Neural crest cell (in vitro differentiated cells): ENCODE results near the gene SYNGR4. TPM values are rescaled to one million over a fixed set of nuclear protein-coding genes. Genes with fewer than 3 reads are reported as not detected.

Experiments used
- DNase-seq: peaks from one replicate; pipeline ENCODE4 v3.0.0; 2021; ENCODE audit warnings: low read depth, mixed read lengths, low spot score
- H3K27ac Mint-ChIP-seq: one replicate; pipeline ENCODE4 v1.8.0; 2021; ENCODE audit warnings: mild to moderate bottlenecking, mixed read lengths; ENCODE audit not compliant: unreplicated experiment
- H3K27me3 Mint-ChIP-seq: 2 replicates; pipeline ENCODE4 v1.8.0; 2021; ENCODE audit warnings: low read depth, mild to moderate bottlenecking, mixed read lengths
- H3K36me3 Mint-ChIP-seq: 2 replicates; pipeline ENCODE4 v1.8.0; 2021; ENCODE audit warnings: low read depth, mild to moderate bottlenecking, mixed read lengths
- H3K4me1 Mint-ChIP-seq: 2 replicates; pipeline ENCODE4 v1.8.0; 2021; ENCODE audit warnings: mixed read lengths
- H3K4me3 Mint-ChIP-seq: one replicate; pipeline ENCODE4 v1.8.0; 2021; ENCODE audit warnings: mild to moderate bottlenecking, mixed read lengths
- H3K9me3 Mint-ChIP-seq: 2 replicates; pipeline ENCODE4 v1.8.0; 2021; ENCODE audit warnings: mixed read lengths
- CTCF ChIP-seq: fragments of 200-600 bp; sonication (generic); conservative IDR thresholded peaks from 2 replicates; pipeline ENCODE4 v1.5.0; 2021; ENCODE audit warnings: antibody characterized with exemption, mild to moderate bottlenecking
- total RNA-seq: library from RNA; stranded (reverse); gene quantifications from 2 replicates; pipeline ENCODE4 v1.2.1, GENCODE V29; 2021

The SYNGR4 gene
- total RNA-seq, 1 donor from 2014 or later: not detected

- Mint-ChIP-seq H3K9me3 (no peaks in the 10 kb centered on the region), H3K27ac (no peak overlapping the region), H3K4me3 (no peak overlapping the region), H3K36me3 (no peaks in the 10 kb centered on the region), H3K27me3 (no peaks in the 10 kb centered on the region), H3K4me1 (peaks cover 3% of the 10 kb centered on the region)
- no peak for DNase-seq
- no peak for TF ChIP-seq CTCF
These were observed 14.0 kb downstream of the SYNGR4 start for GRCh38 chr19:48378194-48378570.

GRCh38 chr19:48379058-48379457 is 14.9 kb downstream of the SYNGR4 start:
- no peaks in the 10 kb centered on the region for H3K9me3 Mint-ChIP-seq
- H3K36me3 Mint-ChIP-seq: peaks cover 1% of the 10 kb centered on the region
- no peak for TF ChIP-seq CTCF
- no peak overlapping the region for H3K4me3 Mint-ChIP-seq
- H3K27ac Mint-ChIP-seq: no peak overlapping the region
- no peak for DNase-seq
- no peaks in the 10 kb centered on the region for H3K27me3 Mint-ChIP-seq
- peaks cover 3% of the 10 kb centered on the region for H3K4me1 Mint-ChIP-seq

- no peaks in the 10 kb centered on the region for H3K9me3 Mint-ChIP-seq
- H3K36me3 Mint-ChIP-seq: peaks cover 8% of the 10 kb centered on the region
- no peak for TF ChIP-seq CTCF
- H3K27ac Mint-ChIP-seq: no peak overlapping the region
- no peak overlapping the region for H3K4me3 Mint-ChIP-seq
- no peaks in the 10 kb centered on the region for H3K27me3 Mint-ChIP-seq
- H3K4me1 Mint-ChIP-seq: no peaks in the 10 kb centered on the region
- no peak for DNase-seq
These were observed 17.2 kb downstream of the SYNGR4 start for GRCh38 chr19:48381178-48381950.

- DNase-seq: no peak
- H3K4me1 Mint-ChIP-seq: no peaks in the 10 kb centered on the region
- H3K27me3 Mint-ChIP-seq: no peaks in the 10 kb centered on the region
- H3K4me3 Mint-ChIP-seq: no peak overlapping the region
- H3K27ac Mint-ChIP-seq: no peak overlapping the region
- peaks cover 8% of the 10 kb centered on the region for H3K36me3 Mint-ChIP-seq
- no peak for TF ChIP-seq CTCF
- H3K9me3 Mint-ChIP-seq: no peaks in the 10 kb centered on the region
These were observed 18.1 kb downstream of the SYNGR4 start for GRCh38 chr19:48382286-48382685.

GRCh38 chr19:48385461-48386087 is 21.4 kb downstream of the SYNGR4 start:
- peaks cover 17% of the 10 kb centered on the region for H3K4me1 Mint-ChIP-seq
- peaks cover 15% of the 10 kb centered on the region for H3K36me3 Mint-ChIP-seq
- peak overlapping the region; percentile 65 for H3K4me3 Mint-ChIP-seq
- peaks cover 2% of the 10 kb centered on the region for H3K27me3 Mint-ChIP-seq
- DNase-seq: no peak
- H3K9me3 Mint-ChIP-seq: no peaks in the 10 kb centered on the region
- TF ChIP-seq CTCF: no peak
- H3K27ac Mint-ChIP-seq: no peak overlapping the region
